AG09319 (cell line): ENCODE results near the gene TMC6.
"Not testable (repeated sequence)": the region's sequence is repeated elsewhere in the genome, so short reads cannot be mapped to it uniquely, and the experiment has no call there.

Experiments used
- DNase-seq: peaks from one replicate; pipeline ENCODE4 v3.0.0-alpha.2; 2010; ENCODE audit warnings: low read depth; ENCODE audit errors: extremely low read depth
- CTCF ChIP-seq: IDR thresholded peaks from 2 replicates; pipeline ENCODE4 v1.5.1; 2011; ENCODE audit warnings: low read depth, mild to moderate bottlenecking, inconsistent platforms, low read length, moderate library complexity

Gene TMC6

GRCh38 chr17:78172249-78173051 lies 43.9 kb upstream of the TMC6 start:
- TF ChIP-seq CTCF, result no peak
- no peak for DNase-seq

DNA sequence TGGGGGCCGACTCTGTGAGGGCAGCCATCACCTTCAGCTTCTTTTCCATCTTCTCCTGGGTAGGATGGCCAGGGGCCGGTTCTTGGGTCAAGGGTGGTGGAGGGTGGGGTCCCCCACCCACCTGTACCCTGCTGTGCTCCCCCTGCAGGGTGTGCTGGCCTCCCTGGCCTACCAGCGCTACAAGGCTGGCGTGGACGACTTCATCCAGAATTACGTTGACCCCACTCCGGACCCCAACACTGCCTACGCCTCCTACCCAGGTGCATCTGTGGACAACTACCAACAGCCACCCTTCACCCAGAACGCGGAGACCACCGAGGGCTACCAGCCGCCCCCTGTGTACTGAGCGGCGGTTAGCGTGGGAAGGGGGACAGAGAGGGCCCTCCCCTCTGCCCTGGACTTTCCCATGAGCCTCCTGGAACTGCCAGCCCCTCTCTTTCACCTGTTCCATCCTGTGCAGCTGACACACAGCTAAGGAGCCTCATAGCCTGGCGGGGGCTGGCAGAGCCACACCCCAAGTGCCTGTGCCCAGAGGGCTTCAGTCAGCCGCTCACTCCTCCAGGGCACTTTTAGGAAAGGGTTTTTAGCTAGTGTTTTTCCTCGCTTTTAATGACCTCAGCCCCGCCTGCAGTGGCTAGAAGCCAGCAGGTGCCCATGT lies 43.2 kb upstream of the TMC6 start:
- DNase-seq, result not testable (repeated sequence)

DNA sequence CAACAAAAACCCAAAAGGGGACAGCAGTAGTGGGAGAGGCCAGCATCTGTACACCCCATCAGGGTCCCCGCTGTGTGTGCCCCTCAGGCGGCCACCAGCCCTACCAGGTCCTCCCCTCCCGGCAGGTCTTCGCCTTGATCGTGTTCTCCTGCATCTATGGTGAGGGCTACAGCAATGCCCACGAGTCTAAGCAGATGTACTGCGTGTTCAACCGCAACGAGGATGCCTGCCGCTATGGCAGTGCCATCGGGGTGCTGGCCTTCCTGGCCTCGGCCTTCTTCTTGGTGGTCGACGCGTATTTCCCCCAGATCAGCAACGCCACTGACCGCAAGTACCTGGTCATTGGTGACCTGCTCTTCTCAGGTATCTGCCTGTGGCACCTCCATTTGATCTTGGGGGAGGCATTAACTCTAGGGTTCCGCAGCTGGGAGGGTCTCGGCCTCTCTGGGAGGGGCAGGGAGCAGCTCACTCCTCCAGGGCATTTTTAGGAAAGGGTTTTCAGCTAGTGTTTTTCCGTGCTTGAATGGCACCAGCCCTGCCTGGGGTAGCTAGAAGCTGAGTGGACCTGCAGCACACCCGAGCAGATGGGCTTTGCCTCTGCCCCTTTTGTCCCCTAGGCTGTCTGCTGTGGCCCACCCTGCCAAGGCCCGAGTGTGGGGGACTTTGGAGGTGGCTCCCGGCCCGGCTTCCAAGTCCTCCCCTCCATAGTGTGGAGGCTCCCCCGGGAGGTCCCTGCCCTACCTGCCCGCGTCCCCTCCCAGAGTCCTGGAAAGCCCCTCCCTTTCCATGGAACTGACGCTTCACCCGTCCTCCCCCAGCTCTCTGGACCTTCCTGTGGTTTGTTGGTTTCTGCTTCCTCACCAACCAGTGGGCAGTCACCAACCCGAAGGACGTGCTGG lies 42.4 kb upstream of the TMC6 start:
- no peak for TF ChIP-seq CTCF
- DNase-seq, result no peak

- no peak for DNase-seq
- no peak for TF ChIP-seq CTCF
These were observed 40.6 kb upstream of the TMC6 start for GRCh38 chr17:78168903-78169793.

DNA sequence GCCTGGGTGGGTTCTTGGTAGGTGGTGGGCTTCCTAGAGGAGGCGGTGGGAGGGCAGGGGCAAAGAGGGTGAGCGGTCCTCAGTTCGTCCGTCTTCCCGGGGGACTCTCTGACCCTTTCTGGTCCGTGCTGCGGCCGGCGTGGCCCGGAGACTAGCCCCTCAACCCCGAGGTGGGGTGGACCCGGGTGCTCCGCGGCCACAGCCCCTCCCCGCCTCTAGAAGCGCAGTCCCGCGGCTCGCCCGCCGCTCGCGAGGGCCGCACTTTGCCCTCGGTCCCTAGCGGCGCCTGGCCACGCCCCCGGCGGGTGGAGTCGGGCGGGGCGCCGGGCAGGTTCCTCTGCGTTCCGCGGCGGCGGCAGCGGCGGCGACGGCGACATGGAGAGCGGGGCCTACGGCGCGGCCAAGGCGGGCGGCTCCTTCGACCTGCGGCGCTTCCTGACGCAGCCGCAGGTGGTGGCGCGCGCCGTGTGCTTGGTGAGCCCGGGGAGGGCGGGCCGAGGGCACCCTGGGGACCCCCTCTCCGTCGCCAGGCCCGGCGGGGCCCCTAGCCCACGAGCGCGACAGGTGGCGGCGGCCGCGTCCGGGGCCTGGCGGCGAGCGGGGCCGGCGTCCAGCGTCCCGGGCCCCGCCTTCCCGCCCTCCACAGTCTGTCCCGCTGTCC lies 39.8 kb upstream of the TMC6 start, which contains the start of gene SYNGR2:
SYNGR2 (plus strand) TSS at position 340 of the 661 bp plus-strand sequence; CDS start at position 376, 36 bp downstream.
- no peak for TF ChIP-seq CTCF
- no peak for DNase-seq

GRCh38 chr17:78166416-78166815 lies 37.9 kb upstream of the TMC6 start:
- DNase-seq, result no peak
- TF ChIP-seq CTCF, result no peak
